GM23338 (cell line): ENCODE data around the gene DYNC2H1.

Source experiments
- CTCF ChIP-seq, 2 experiments: fragments of 200-600 bp in 1 of 2; sonication (generic) in 1 of 2; conservative IDR thresholded peaks; 2 replicates each; pipeline versions ENCODE4 v1.5.1 to v1.6.1; 2016 to 2017; ENCODE audit warnings: antibody characterized with exemption in 2 of 2, low read depth in 2 of 2, mild to moderate bottlenecking in 2 of 2, moderate library complexity in 1 of 2
- EZH2 ChIP-seq: fragments of 200-600 bp; sonication (generic); IDR thresholded peaks from one replicate; pipeline ENCODE4 v1.8.0; 2017; ENCODE audit warnings: antibody characterized with exemption, mild to moderate bottlenecking, low read depth; ENCODE audit not compliant: unreplicated experiment
- TF ChIP-seq, protein P1 (sequence below): IDR thresholded peaks from 2 replicates; pipeline ENCODE4 v1.6.1; 2016; ENCODE audit warnings: antibody characterized with exemption

DNA sequence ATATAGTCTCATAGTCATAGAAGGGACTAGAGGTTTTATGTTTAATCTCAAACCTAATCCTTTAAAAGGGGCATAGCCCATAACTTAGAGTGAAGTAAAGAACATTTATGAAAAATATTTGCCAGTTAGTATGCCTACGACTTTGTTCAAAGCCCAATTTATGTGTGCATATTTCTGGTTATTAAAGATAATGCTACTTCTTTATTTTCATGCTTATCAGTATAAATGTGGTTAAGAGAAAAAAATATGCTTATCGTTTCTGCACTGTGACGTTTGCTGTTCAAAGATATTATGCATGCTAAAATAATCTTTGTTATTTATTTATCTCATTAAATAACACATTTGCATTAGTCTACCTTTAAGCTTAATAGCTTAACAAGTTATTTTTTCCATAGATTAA, 343.9 kb downstream of the DYNC2H1 start:
- TF ChIP-seq EZH2 (no peak), CTCF (conservative IDR thresholded peaks at IDR 0.05; ENCODE audit: low read depth in 2 of 2) (no peak)
- TF ChIP-seq, protein P1, sequence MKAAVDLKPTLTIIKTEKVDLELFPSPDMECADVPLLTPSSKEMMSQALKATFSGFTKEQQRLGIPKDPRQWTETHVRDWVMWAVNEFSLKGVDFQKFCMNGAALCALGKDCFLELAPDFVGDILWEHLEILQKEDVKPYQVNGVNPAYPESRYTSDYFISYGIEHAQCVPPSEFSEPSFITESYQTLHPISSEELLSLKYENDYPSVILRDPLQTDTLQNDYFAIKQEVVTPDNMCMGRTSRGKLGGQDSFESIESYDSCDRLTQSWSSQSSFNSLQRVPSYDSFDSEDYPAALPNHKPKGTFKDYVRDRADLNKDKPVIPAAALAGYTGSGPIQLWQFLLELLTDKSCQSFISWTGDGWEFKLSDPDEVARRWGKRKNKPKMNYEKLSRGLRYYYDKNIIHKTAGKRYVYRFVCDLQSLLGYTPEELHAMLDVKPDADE, result no peak
